HG02943 (cell line): Measurements from ENCODE around the gene CSTPP1.
"Not testable (repeated sequence)": the region's sequence is repeated elsewhere in the genome, so short reads cannot be mapped to it uniquely, and the experiment has no call there.

Experiments
- ATAC-seq: cut with Tn5 transposase; IDR thresholded peaks from one replicate; pipeline ENCODE4 v1.9.1; 2021; ENCODE audit warnings: mild to moderate bottlenecking, low read depth, moderate library complexity; ENCODE audit not compliant: unreplicated experiment

CSTPP1 gene

GRCh38 chr11:47186700-47187695 lies 250.4 kb downstream of the CSTPP1 start:
- no peak for ATAC-seq

- no peak for ATAC-seq
Measured at GRCh38 chr11:47187723-47188122, 251.2 kb downstream of the CSTPP1 start.

- ATAC-seq = no peak
Measured at GRCh38 chr11:47188259-47188658, 251.7 kb downstream of the CSTPP1 start.

GRCh38 chr11:47189100-47189834 lies 252.7 kb downstream of the CSTPP1 start:
- no peak for ATAC-seq

- ATAC-seq = not testable (repeated sequence)
Measured at GRCh38 chr11:47191137-47191536, 254.6 kb downstream of the CSTPP1 start.

GRCh38 chr11:47192111-47192510 lies 255.6 kb downstream of the CSTPP1 start:
- no peak for ATAC-seq

- ATAC-seq = not testable (repeated sequence)
Measured at GRCh38 chr11:47198161-47198560, 261.6 kb downstream of the CSTPP1 start.

- ATAC-seq = no peak
Measured at GRCh38 chr11:47201015-47201414, 264.5 kb downstream of the CSTPP1 start.

- ATAC-seq = no peak
Measured at GRCh38 chr11:47202576-47202975, 266.0 kb downstream of the CSTPP1 start.

- no peak for ATAC-seq
Measured at GRCh38 chr11:47204637-47204989, 268.1 kb downstream of the CSTPP1 start.

GRCh38 chr11:47206577-47206976 lies 270.0 kb downstream of the CSTPP1 start:
- ATAC-seq = not testable (repeated sequence)

GRCh38 chr11:47207459-47207858 lies 270.9 kb downstream of the CSTPP1 start:
- no peak for ATAC-seq

- ATAC-seq = not testable (repeated sequence)
Measured at GRCh38 chr11:47208008-47208552, 271.5 kb downstream of the CSTPP1 start.

GRCh38 chr11:47208628-47209027 lies 272.1 kb downstream of the CSTPP1 start:
- no peak for ATAC-seq
